OCI-LY1 (cell line): Measurements from ENCODE around the gene PPP2R2C.

Experiments used
- CTCF ChIP-seq: fragments of 200-600 bp; sonication (generic), shearing (Covaris generic); IDR thresholded peaks from 2 replicates; pipeline ENCODE4 v1.5.1; 2017; ENCODE audit warnings: mild to moderate bottlenecking, antibody characterized with exemption, low read length, moderate library complexity, mixed read lengths
- EZH2 ChIP-seq: fragments of 200-600 bp; sonication (generic), shearing (Covaris generic); IDR thresholded peaks from 2 replicates; pipeline ENCODE4 v1.8.0; 2017; ENCODE audit warnings: borderline replicate concordance, mixed run types, mild to moderate bottlenecking, antibody characterized with exemption, low read length, moderate library complexity, mixed read lengths

GRCh38 chr4:6410068-6410467, 62.3 kb downstream of the PPP2R2C start:
- TF ChIP-seq CTCF (no peak), EZH2 (no peak)
